GM23338 (cell line): Measurements from ENCODE around the gene VPS50. TPM values are rescaled to one million over a fixed set of nuclear protein-coding genes. Genes with fewer than 3 reads are reported as not detected.

Experiments used
- ATAC-seq: fragments of 200-7000 bp; cut with Tn5 transposase; 3 replicates; pipeline ENCODE4 v1.9.1; 2020
- DNase-seq: peaks from one replicate; pipeline ENCODE4 v3.0.0-alpha.2; 2015; ENCODE audit warnings: low spot score
- H2AFZ ChIP-seq: fragments of 200-600 bp; sonication (generic); 2 replicates; pipeline ENCODE4 v1.8.0; 2016; ENCODE audit warnings: antibody characterized with exemption, mild to moderate bottlenecking, moderate library complexity
- H3F3A ChIP-seq: fragments of 200-600 bp; sonication (generic); replicated peaks from 2 replicates; pipeline ENCODE4 v1.8.0; 2017; ENCODE audit warnings: antibody characterized with exemption, mixed run types, low read depth
- H3K27ac ChIP-seq: fragments of 200-600 bp; sonication (generic); 2 replicates; pipeline ENCODE4 v1.6.1; 2016; ENCODE audit warnings: low read depth
- H3K27me3 ChIP-seq: fragments of 200-600 bp; sonication (generic); 2 replicates; pipeline ENCODE4 v1.8.0; 2016; ENCODE audit warnings: mild to moderate bottlenecking, mixed run types, moderate library complexity; ENCODE audit not compliant: insufficient read depth
- H3K36me3 ChIP-seq: fragments of 200-600 bp; sonication (generic); 2 replicates; pipeline ENCODE4 v1.8.0; 2016; ENCODE audit warnings: mild to moderate bottlenecking; ENCODE audit not compliant: insufficient read depth
- H3K4me1 ChIP-seq: fragments of 200-600 bp; sonication (generic); 2 replicates; pipeline ENCODE4 v1.8.0; 2016; ENCODE audit warnings: mild to moderate bottlenecking, moderate library complexity; ENCODE audit not compliant: insufficient read depth
- H3K4me2 ChIP-seq: fragments of 200-600 bp; sonication (generic); 2 replicates; pipeline ENCODE4 v1.7.1; 2017; ENCODE audit warnings: mixed run types
- H3K4me3 ChIP-seq: fragments of 200-600 bp; sonication (generic); 2 replicates; pipeline ENCODE4 v1.6.1; 2016; ENCODE audit warnings: mixed run types
- H3K79me2 ChIP-seq: fragments of 200-600 bp; sonication (generic); replicated peaks from 2 replicates; pipeline ENCODE4 v1.8.0; 2017; ENCODE audit warnings: mild to moderate bottlenecking; ENCODE audit not compliant: insufficient read depth
- H3K9me2 ChIP-seq: fragments of 200-600 bp; sonication (generic); 2 replicates; pipeline ENCODE4 v1.8.0; 2017; ENCODE audit not compliant: insufficient read depth
- H4K20me1 ChIP-seq: fragments of 200-600 bp; sonication (generic); replicated peaks from 2 replicates; pipeline ENCODE4 v1.8.0; 2017; ENCODE audit warnings: mild to moderate bottlenecking; ENCODE audit not compliant: insufficient read depth
- H3K27ac Mint-ChIP-seq: 2 replicates; pipeline ENCODE4 v1.8.0; 2020; ENCODE audit warnings: inconsistent platforms, mild to moderate bottlenecking, moderate library complexity, mixed read lengths
- H3K27me3 Mint-ChIP-seq: 3 replicates; pipeline ENCODE4 v1.8.0; 2022; ENCODE audit warnings: low read depth, mild to moderate bottlenecking, moderate library complexity, mixed read lengths, inconsistent platforms; ENCODE audit not compliant: insufficient read depth, poor library complexity
- H3K36me3 Mint-ChIP-seq: 3 replicates; pipeline ENCODE4 v1.8.0; 2021; ENCODE audit warnings: low read depth, mild to moderate bottlenecking, inconsistent platforms, moderate library complexity, mixed read lengths
- H3K4me1 Mint-ChIP-seq: 3 replicates; pipeline ENCODE4 v1.8.0; 2020; ENCODE audit warnings: mild to moderate bottlenecking, inconsistent platforms, mixed read lengths
- H3K4me3 Mint-ChIP-seq: 3 replicates; pipeline ENCODE4 v1.8.0; 2021; ENCODE audit warnings: moderate library complexity, mild to moderate bottlenecking, inconsistent platforms, mixed read lengths
- H3K9me3 Mint-ChIP-seq: 3 replicates; pipeline ENCODE4 v1.8.0; 2020; ENCODE audit warnings: moderate library complexity, mild to moderate bottlenecking, inconsistent platforms, mixed read lengths
- CREB1 ChIP-seq: fragments of 250-450 bp; sonication (Bioruptor Pico); IDR thresholded peaks from 2 replicates; pipeline ENCODE4 v1.5.0; 2020; ENCODE audit warnings: low read depth, mild to moderate bottlenecking, moderate library complexity
- CTCF ChIP-seq, 2 experiments: fragments of 200-600 bp in 1 of 2; sonication (generic) in 1 of 2; conservative IDR thresholded peaks; 2 replicates each; pipeline versions ENCODE4 v1.5.1 to v1.6.1; 2016 to 2017; ENCODE audit warnings: antibody characterized with exemption in 2 of 2, low read depth in 2 of 2, mild to moderate bottlenecking in 2 of 2, moderate library complexity in 1 of 2
- ETS1 ChIP-seq: IDR thresholded peaks from 2 replicates; pipeline ENCODE4 v1.6.1; 2016; ENCODE audit warnings: antibody characterized with exemption
- EZH2 ChIP-seq: fragments of 200-600 bp; sonication (generic); IDR thresholded peaks from one replicate; pipeline ENCODE4 v1.8.0; 2017; ENCODE audit warnings: antibody characterized with exemption, mild to moderate bottlenecking, low read depth; ENCODE audit not compliant: unreplicated experiment
- EZH2phosphoT487 ChIP-seq: fragments of 200-600 bp; sonication (generic); IDR thresholded peaks from one replicate; pipeline ENCODE4 v1.8.1; 2018; ENCODE audit warnings: antibody characterized with exemption; ENCODE audit not compliant: unreplicated experiment
- JUNB ChIP-seq: IDR thresholded peaks from one replicate; pipeline ENCODE4 v1.6.1; 2016; ENCODE audit warnings: antibody characterized with exemption; ENCODE audit not compliant: unreplicated experiment
- NANOG ChIP-seq: IDR thresholded peaks from 2 replicates; pipeline ENCODE4 v1.6.1; 2016; ENCODE audit warnings: antibody characterized with exemption, borderline replicate concordance
- POLR2AphosphoS5 ChIP-seq: IDR thresholded peaks from 2 replicates; pipeline ENCODE4 v1.6.1; 2016; ENCODE audit warnings: antibody characterized with exemption, low read depth
- REST ChIP-seq: IDR thresholded peaks from one replicate; pipeline ENCODE4 v1.6.1; 2018; ENCODE audit warnings: antibody characterized with exemption; ENCODE audit not compliant: unreplicated experiment
- STAT1 ChIP-seq: IDR thresholded peaks from one replicate; pipeline ENCODE4 v1.6.1; 2016; ENCODE audit warnings: antibody characterized with exemption; ENCODE audit not compliant: unreplicated experiment
- ZNF114 ChIP-seq: fragments of 250-450 bp; sonication (Bioruptor Pico); IDR thresholded peaks from 2 replicates; pipeline ENCODE4 v1.5.0; 2020; ENCODE audit warnings: mild to moderate bottlenecking, moderate library complexity
- ZNF331 ChIP-seq: fragments of 250-450 bp; sonication (Bioruptor Pico); IDR thresholded peaks from 2 replicates; pipeline ENCODE4 v1.5.0; 2020; ENCODE audit warnings: low read depth, mild to moderate bottlenecking, moderate library complexity
- ZNF462 ChIP-seq: fragments of 250-450 bp; sonication (Bioruptor Pico); IDR thresholded peaks from 2 replicates; pipeline ENCODE4 v1.5.0; 2020; ENCODE audit warnings: mild to moderate bottlenecking, moderate library complexity
- polyA plus RNA-seq: library from polyadenylated mRNA; unstranded; fragments of >200 nt; fragmentation: Nextera tagmentation; extraction: Ambion mirVana; gene quantifications from 2 replicates; pipeline ENCODE4 v1.2.1, GENCODE V29; 2016
- total RNA-seq: library from RNA; depleted of rRNA; stranded (reverse); fragments of >200 nt; shearing (Covaris generic); gene quantifications from 2 replicates; pipeline ENCODE4 v1.2.3, GENCODE V29; 2014

Gene VPS50
- total and polyA plus RNA-seq, 2 experiments from 2014 or later, result 4.3 to 12.3 TPM

GRCh38 chr7:93352881-93353280, 120.7 kb downstream of the VPS50 start (continued):
- no peak for TF ChIP-seq ZNF462 (CRISPR knock-in tag)
- no peak for TF ChIP-seq POLR2AphosphoS5
- TF ChIP-seq EZH2phosphoT487, result no peak
- no peak for TF ChIP-seq ZNF331

GRCh38 chr7:93354815-93355214, 122.6 kb downstream of the VPS50 start:
- DNase-seq (no peak), ATAC-seq (no peak)
- no peaks in the 10 kb centered on the region for H3K79me2 ChIP-seq
- peaks cover 12% of the 10 kb centered on the region; the same call in 2 of the 3 replicates for H3K4me1 Mint-ChIP-seq
- H3K4me3 ChIP-seq, result no peak overlapping the region
- H3K4me1 ChIP-seq, result no peaks in the 10 kb centered on the region
- H4K20me1 ChIP-seq, result no peaks in the 10 kb centered on the region
- H3K4me3 Mint-ChIP-seq, result no peak overlapping the region
- no peak overlapping the region for H3K4me2 ChIP-seq
- H3K27me3 ChIP-seq, result no peaks in the 10 kb centered on the region
- H3K27me3 Mint-ChIP-seq, result no peaks in the 10 kb centered on the region
- H3K27ac Mint-ChIP-seq, result no peak overlapping the region
- no peaks in the 10 kb centered on the region for H3K36me3 Mint-ChIP-seq
- H3K9me2 ChIP-seq, result no peaks in the 10 kb centered on the region
- no peaks in the 10 kb centered on the region for H3K9me3 Mint-ChIP-seq
- no peaks in the 10 kb centered on the region for H3F3A ChIP-seq
- H3K36me3 ChIP-seq, result no peaks in the 10 kb centered on the region
- no peak overlapping the region for H3K27ac ChIP-seq
- H2AFZ ChIP-seq, result no peak overlapping the region
- TF ChIP-seq CTCF (conservative IDR thresholded peaks at IDR 0.05; ENCODE audit: low read depth in 2 of 2), result no peak
- TF ChIP-seq CREB1 (CRISPR knock-in tag), result no peak
- TF ChIP-seq REST, result no peak
- no peak for TF ChIP-seq ZNF114 (CRISPR knock-in tag)
- no peak for TF ChIP-seq ZNF331
- no peak for TF ChIP-seq STAT1
- TF ChIP-seq EZH2, result no peak
- no peak for TF ChIP-seq ETS1
- TF ChIP-seq EZH2phosphoT487, result no peak
- no peak for TF ChIP-seq NANOG
- TF ChIP-seq JUNB, result no peak
